Measurements from ENCODE around the gene OR4D10. TPM values are rescaled to one million over a fixed set of nuclear protein-coding genes. Genes with fewer than 3 reads are reported as not detected.
"Not testable (repeated sequence)": the region's sequence is repeated elsewhere in the genome, so short reads cannot be mapped to it uniquely, and the experiment has no call there.

The OR4D10 gene
- total and polyA plus RNA-seq, 2 donors (not counting 3 experiments of a cell fraction or from before 2014, with no cell fraction given) = not detected

DNA sequence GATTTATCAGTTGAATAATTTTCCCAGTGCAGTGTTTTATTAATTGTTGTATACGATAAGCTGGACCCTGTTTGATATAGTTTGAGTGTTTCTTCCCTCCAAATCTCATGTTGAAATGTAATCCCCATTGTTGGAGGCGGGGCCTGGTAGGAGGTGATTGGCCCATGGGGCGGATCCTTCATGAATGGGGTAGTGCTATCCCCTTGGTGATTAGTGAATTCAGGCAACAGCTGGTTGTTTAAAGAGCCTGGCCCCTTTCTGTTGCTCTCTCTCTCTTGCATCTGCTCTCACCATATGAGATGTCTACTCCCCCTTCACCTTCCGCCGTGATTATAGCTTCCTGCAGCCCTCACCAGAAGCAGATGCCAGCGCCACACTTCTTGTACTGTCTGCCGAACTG, 35.3 kb upstream of the OR4D10 start:
- no peak overlapping the region for H2AFZ ChIP-seq (ENCODE audit: low read depth, low read length)
- no peak overlapping the region for H3K4me3 ChIP-seq (replicated peaks in 1 of 3; ENCODE audit: insufficient read depth in 1 of 3, low read depth in 1 of 3, low read length in 3 of 3)
- POLR2A ChIA-PET = no interaction called here
- BruUV-seq (replicated peaks) = no TSS peak
- H3K4me2 ChIP-seq (ENCODE audit: insufficient read depth, low read length) = no peak overlapping the region
- DNase-seq (ENCODE audit: low read depth, low spot score) = no peak
- no peaks in the 10 kb centered on the region for H3K9me1 ChIP-seq (replicated peaks; ENCODE audit: control insufficient read depth, extremely low read depth, insufficient read depth, low read length)
- H3K27me3 ChIP-seq (ENCODE audit: control insufficient read depth in 2 of 2, insufficient read depth in 2 of 2, low read length in 2 of 2) = no peaks in the 10 kb centered on the region
- H3K36me3 ChIP-seq (ENCODE audit: control insufficient read depth in 2 of 2, extremely low read depth in 1 of 2, insufficient read depth in 2 of 2, low read length in 2 of 2) = no peaks in the 10 kb centered on the region
- no peaks in the 10 kb centered on the region for H3K4me1 ChIP-seq (ENCODE audit: control insufficient read depth, extremely low read depth, insufficient read depth, low read length)
- no peaks in the 10 kb centered on the region for H3K9me3 ChIP-seq (replicated peaks; ENCODE audit: control insufficient read depth, insufficient read depth, low read length)
- no peaks in the 10 kb centered on the region for H3K79me2 ChIP-seq (ENCODE audit: control insufficient read depth, insufficient read depth, low read length)
- TF ChIP-seq, protein P1, sequence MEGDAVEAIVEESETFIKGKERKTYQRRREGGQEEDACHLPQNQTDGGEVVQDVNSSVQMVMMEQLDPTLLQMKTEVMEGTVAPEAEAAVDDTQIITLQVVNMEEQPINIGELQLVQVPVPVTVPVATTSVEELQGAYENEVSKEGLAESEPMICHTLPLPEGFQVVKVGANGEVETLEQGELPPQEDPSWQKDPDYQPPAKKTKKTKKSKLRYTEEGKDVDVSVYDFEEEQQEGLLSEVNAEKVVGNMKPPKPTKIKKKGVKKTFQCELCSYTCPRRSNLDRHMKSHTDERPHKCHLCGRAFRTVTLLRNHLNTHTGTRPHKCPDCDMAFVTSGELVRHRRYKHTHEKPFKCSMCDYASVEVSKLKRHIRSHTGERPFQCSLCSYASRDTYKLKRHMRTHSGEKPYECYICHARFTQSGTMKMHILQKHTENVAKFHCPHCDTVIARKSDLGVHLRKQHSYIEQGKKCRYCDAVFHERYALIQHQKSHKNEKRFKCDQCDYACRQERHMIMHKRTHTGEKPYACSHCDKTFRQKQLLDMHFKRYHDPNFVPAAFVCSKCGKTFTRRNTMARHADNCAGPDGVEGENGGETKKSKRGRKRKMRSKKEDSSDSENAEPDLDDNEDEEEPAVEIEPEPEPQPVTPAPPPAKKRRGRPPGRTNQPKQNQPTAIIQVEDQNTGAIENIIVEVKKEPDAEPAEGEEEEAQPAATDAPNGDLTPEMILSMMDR (IDR thresholded peaks at IDR 0.05; ENCODE audit: extremely low read depth in 1 of 2, insufficient read depth in 1 of 2, low read depth in 1 of 2, low read length in 2 of 2) = no peak
- TF ChIP-seq FOS (IDR thresholded peaks at IDR 0.05; ENCODE audit: borderline replicate concordance, insufficient read depth, low read length) (no peak), EZH2 (IDR thresholded peaks at IDR 0.05; ENCODE audit: borderline replicate concordance, low read depth, low read length, severe bottlenecking) (no peak), MYC (IDR thresholded peaks at IDR 0.05; ENCODE audit: low read depth, low read length) (no peak), JUN (IDR thresholded peaks at IDR 0.05; ENCODE audit: borderline replicate concordance, insufficient read depth, insufficient read length, low read depth) (no peak), GATA2 (IDR thresholded peaks at IDR 0.05; ENCODE audit: insufficient read depth, insufficient read length, low read depth, low read length) (no peak), POLR2AphosphoS5 (IDR thresholded peaks at IDR 0.05; ENCODE audit: insufficient read depth, low read depth, low read length) (no peak), POLR2A (IDR thresholded peaks at IDR 0.05; ENCODE audit: low read depth, low read length) (no peak)
- TF ChIP-seq, protein P2, sequence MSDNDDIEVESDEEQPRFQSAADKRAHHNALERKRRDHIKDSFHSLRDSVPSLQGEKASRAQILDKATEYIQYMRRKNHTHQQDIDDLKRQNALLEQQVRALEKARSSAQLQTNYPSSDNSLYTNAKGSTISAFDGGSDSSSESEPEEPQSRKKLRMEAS (IDR thresholded peaks at IDR 0.05; ENCODE audit: insufficient read depth, insufficient read length) = no peak
- no peak overlapping the region for H3K27ac ChIP-seq (ENCODE audit: insufficient read depth, low read depth, low read length)
- no peak for FAIRE-seq
- intact Hi-C loops (cut with micrococcal nuclease) = loop anchor here (10.0 kb wide), 1 partner anchor 247 kb away; no protein-coding TSS in a partner anchor
- H3K9ac ChIP-seq (replicated peaks; ENCODE audit: extremely low read depth, insufficient read depth, low read length) = no peak overlapping the region
- H4K20me1 ChIP-seq (replicated peaks; ENCODE audit: control insufficient read depth, extremely low read depth, insufficient read depth, low read length) = no peaks in the 10 kb centered on the region
- dilution Hi-C loops (cut with MboI; ENCODE audit: extremely low pct_ligation_motif_present, low sequenced_read_pairs) = no loop called here
- CTCF ChIA-PET = no interaction called here

DNA sequence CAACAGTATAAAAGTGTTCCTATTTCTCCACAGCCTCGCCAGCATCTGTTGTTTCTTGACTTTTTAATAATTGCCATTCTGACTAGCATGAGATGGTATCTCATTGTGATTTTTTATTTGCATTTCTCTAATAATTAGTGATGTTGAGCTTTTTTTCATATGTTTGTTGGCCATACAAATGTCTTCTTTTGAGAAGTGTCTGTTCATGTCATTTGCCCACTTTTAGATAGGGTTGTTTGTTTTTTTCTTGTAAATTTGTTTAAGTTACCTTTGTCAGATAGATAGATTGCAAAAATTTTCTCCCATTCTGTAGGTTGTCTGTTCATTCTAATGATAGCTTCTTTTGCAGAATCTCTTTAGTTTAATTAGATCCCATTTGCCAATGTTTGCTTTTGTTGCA, 27.5 kb upstream of the OR4D10 start:
- CTCF ChIA-PET; H3K4me2 ChIP-seq (ENCODE audit: insufficient read depth, low read length): not testable (repeated sequence)

More for the DNA sequence above, 27.5 kb upstream of the OR4D10 start:
- H3K9ac ChIP-seq (replicated peaks; ENCODE audit: extremely low read depth, insufficient read depth, low read length); H3K4me3 ChIP-seq (replicated peaks in 1 of 3; ENCODE audit: insufficient read depth in 1 of 3, low read depth in 1 of 3, low read length in 3 of 3); H3K9me3 ChIP-seq (replicated peaks; ENCODE audit: control insufficient read depth, insufficient read depth, low read length); POLR2A ChIA-PET; H3K9me1 ChIP-seq (replicated peaks; ENCODE audit: control insufficient read depth, extremely low read depth, insufficient read depth, low read length); H3K36me3 ChIP-seq (ENCODE audit: control insufficient read depth in 2 of 2, extremely low read depth in 1 of 2, insufficient read depth in 2 of 2, low read length in 2 of 2); H3K27ac ChIP-seq (ENCODE audit: insufficient read depth, low read depth, low read length); DNase-seq (ENCODE audit: low read depth, low spot score); H4K20me1 ChIP-seq (replicated peaks; ENCODE audit: control insufficient read depth, extremely low read depth, insufficient read depth, low read length); FAIRE-seq; H3K79me2 ChIP-seq (ENCODE audit: control insufficient read depth, insufficient read depth, low read length); H3K27me3 ChIP-seq (ENCODE audit: control insufficient read depth in 2 of 2, insufficient read depth in 2 of 2, low read length in 2 of 2); intact Hi-C loops (cut with micrococcal nuclease); dilution Hi-C loops (cut with MboI; ENCODE audit: extremely low pct_ligation_motif_present, low sequenced_read_pairs); H3K4me1 ChIP-seq (ENCODE audit: control insufficient read depth, extremely low read depth, insufficient read depth, low read length); H2AFZ ChIP-seq (ENCODE audit: low read depth, low read length); BruUV-seq (replicated peaks): not testable (repeated sequence)

All from endothelial cell of umbilical vein (primary cell).